ENCODE data around the gene NWD2.

GRCh38 chr4:37197899-37198298 lies 46.6 kb upstream of the NWD2 start:
- TF ChIP-seq CTCF (IDR thresholded peaks at IDR 0.05) (no peak), POLR2A (IDR thresholded peaks at IDR 0.05) (no peak)
